ENCODE results near the gene LDLRAD4. TPM values are rescaled to one million over a fixed set of nuclear protein-coding genes. Genes with fewer than 3 reads are reported as not detected.

The LDLRAD4 gene
- total RNA-seq, 2 experiments from 2014 or later: 37.3 to 38.5 TPM

DNA sequence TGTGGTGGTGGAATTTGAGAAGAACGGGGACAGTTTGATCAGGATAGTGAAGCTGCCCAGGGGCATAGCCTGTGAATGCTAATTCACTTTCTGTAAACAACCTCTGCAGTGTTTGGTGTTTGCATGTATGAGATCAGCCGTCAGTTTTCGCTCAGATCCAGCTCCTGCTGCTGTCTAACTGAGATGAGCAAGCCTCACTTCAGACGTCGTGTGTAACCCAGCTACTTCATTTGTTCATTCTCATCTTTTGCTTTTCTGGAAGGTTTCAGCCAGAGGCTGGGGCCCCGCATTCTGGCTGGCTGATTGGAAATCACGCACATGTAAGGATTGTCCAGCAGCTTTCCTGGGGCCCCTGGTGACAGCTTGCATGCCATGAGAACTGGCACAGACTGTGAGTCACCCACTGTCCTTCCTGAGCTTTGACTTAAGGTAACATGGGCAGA, 48.9 kb downstream of the LDLRAD4 start:
- Mint-ChIP-seq H3K27ac (peak overlapping the region; percentile 93), H3K9me3 (no peaks in the 10 kb centered on the region), H3K36me3 (ENCODE audit: low read depth) (peaks cover 4% of the 10 kb centered on the region), H3K27me3 (no peaks in the 10 kb centered on the region), H3K4me3 (peak overlapping the region; percentile 65), H3K4me1 (ENCODE audit: low read depth) (peaks cover 73% of the 10 kb centered on the region)
- ATAC-seq (peak; percentile 3), DNase-seq (peak; percentile 45)
- CTCF ChIA-PET: interaction anchor here (0.6 to 1.4 kb wide), 6 partner anchors 9 to 543 kb away, joined by 3 to 6 read pairs (median 4); no protein-coding TSS in a partner anchor
- intact Hi-C loops (cut with micrococcal nuclease): loop anchor here (5.0 kb wide), 4 partner anchors 45 to 300 kb away; partner anchors contain the start of gene LDLRAD4
- POLR2A ChIA-PET: interaction anchor here (1.4 to 6.8 kb wide), 4 partner anchors 10 to 110 kb away, joined by 4 to 60 read pairs (median 10); no protein-coding TSS in a partner anchor
- TF ChIP-seq, protein P1, sequence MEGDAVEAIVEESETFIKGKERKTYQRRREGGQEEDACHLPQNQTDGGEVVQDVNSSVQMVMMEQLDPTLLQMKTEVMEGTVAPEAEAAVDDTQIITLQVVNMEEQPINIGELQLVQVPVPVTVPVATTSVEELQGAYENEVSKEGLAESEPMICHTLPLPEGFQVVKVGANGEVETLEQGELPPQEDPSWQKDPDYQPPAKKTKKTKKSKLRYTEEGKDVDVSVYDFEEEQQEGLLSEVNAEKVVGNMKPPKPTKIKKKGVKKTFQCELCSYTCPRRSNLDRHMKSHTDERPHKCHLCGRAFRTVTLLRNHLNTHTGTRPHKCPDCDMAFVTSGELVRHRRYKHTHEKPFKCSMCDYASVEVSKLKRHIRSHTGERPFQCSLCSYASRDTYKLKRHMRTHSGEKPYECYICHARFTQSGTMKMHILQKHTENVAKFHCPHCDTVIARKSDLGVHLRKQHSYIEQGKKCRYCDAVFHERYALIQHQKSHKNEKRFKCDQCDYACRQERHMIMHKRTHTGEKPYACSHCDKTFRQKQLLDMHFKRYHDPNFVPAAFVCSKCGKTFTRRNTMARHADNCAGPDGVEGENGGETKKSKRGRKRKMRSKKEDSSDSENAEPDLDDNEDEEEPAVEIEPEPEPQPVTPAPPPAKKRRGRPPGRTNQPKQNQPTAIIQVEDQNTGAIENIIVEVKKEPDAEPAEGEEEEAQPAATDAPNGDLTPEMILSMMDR (IDR thresholded peaks at IDR 0.05): no peak

DNA sequence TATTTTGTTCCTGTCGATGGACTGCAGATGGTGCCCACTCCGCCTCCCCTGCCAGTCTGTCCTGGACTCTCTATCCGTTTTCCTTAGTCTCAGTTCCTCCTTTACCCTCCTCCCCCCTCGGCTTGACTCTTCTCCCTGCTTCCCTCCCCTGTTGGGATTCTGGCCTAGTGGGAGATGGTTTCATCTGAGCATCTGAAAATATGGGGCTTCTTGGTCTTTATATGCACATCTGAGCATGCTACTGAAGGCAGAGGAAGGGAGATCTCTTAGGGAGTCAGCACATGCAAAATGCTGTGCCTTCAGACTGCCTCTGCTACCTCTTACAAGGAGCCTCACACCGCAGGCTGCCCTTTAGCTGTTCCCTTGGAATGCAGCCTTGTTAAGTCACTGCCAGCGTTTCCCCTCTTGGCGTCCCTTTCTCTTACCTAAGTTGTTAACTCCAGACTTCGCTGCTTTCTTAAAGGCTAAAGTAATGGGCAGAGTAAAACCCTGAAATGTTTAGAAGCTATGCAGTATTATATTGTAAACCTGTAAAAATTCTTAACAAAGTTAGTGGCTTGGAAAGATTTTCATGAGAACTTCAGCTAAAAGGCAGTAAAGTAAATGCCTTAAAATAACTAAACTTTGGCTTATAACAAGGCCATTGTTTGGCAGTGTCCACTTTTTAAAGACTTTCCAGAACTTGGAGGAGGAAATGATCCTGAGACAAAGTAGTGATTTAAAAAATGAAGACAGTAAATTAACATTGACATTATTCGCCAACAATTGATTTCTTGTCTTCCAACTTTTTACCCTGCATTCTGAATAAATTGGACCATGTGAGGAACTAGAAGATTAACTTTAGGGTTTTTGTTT, 49.8 kb downstream of the LDLRAD4 start:
- peaks cover 83% of the 10 kb centered on the region for H3K4me1 Mint-ChIP-seq (ENCODE audit: low read depth)

DNA sequence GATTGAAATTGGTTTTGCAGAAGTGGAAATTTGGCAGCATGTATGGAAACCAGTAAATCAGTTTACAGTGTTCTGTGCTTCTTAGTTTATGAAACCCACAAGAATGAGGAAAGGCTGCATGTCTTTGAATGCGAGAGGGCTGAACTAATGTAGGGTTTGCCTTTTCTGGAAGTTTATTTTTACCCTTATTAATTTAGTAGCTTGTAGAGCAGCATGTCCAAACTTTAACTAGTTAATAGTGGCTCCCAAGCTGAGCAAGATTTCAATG, 50.4 kb downstream of the LDLRAD4 start:
- Mint-ChIP-seq H3K4me1 (ENCODE audit: low read depth) (peaks cover 88% of the 10 kb centered on the region), H3K27me3 (no peaks in the 10 kb centered on the region), H3K36me3 (ENCODE audit: low read depth) (peaks cover 12% of the 10 kb centered on the region), H3K27ac (no peak overlapping the region), H3K4me3 (no peak overlapping the region), H3K9me3 (no peaks in the 10 kb centered on the region)
- ATAC-seq (no peak), DNase-seq (no peak)
- TF ChIP-seq, protein P1 (IDR thresholded peaks at IDR 0.05): no peak
- POLR2A ChIA-PET: interaction anchor here (6.8 kb wide), 1 partner anchor 9 kb away, joined by 60 read pairs; no protein-coding TSS in a partner anchor
- intact Hi-C loops (cut with micrococcal nuclease): loop anchor here (5.0 kb wide), 4 partner anchors 43 to 298 kb away; partner anchors contain the start of gene LDLRAD4
- CTCF ChIA-PET: interaction anchor here (0.9 to 1.4 kb wide), 3 partner anchors 8 to 53 kb away, joined by 3 to 5 read pairs (median 3); no protein-coding TSS in a partner anchor

More for the DNA sequence above, 49.8 kb downstream of the LDLRAD4 start:
- ChIA-PET POLR2A (interaction anchor here (1.7 to 6.8 kb wide), 2 partner anchors 9 to 22 kb away, joined by 10 to 60 read pairs; no protein-coding TSS in a partner anchor), CTCF (interaction anchor here (0.9 to 1.4 kb wide), 5 partner anchors 8 to 108 kb away, joined by 3 to 6 read pairs (median 5); no protein-coding TSS in a partner anchor)
- Mint-ChIP-seq H3K36me3 (ENCODE audit: low read depth) (peaks cover 9% of the 10 kb centered on the region), H3K4me3 (no peak overlapping the region), H3K9me3 (no peaks in the 10 kb centered on the region), H3K27me3 (no peaks in the 10 kb centered on the region), H3K27ac (peak overlapping the region; percentile 93)
- intact Hi-C loops (cut with micrococcal nuclease): loop anchor here (5.0 kb wide), 4 partner anchors 44 to 299 kb away; partner anchors contain the start of gene LDLRAD4
- no peak for ATAC-seq
- TF ChIP-seq, protein P1 (IDR thresholded peaks at IDR 0.05): no peak
- no peak for DNase-seq

DNA sequence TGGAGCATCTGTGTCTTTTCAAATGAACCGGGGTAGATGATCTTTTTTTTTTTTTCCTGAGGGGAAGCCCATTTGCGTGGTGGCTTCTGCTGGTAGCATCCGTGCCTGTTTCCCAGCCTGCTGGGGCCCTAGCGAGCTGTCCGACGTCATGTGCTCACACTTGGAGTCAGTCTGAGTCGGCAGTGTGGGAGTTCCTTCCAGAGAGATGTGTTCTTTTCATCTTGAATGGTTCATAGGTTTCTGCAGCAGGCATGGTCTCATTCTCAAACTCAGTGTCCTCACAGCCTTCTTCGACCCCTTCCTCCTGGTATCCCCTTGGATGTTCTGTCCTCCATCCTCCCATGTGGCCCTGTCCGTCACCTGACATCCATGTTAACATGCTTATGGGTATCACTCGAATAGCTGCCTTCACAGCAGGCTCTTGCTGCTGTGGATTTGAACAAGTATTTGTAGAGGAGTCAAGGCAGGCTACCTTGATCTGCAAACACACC, 51.0 kb downstream of the LDLRAD4 start:
- peaks cover 17% of the 10 kb centered on the region for H3K36me3 Mint-ChIP-seq (ENCODE audit: low read depth)
- no peak for ATAC-seq
- peak; percentile 66 for DNase-seq
- POLR2A ChIA-PET: interaction anchor here (2.3 to 6.8 kb wide), 2 partner anchors 8 to 107 kb away, joined by 7 to 60 read pairs; no protein-coding TSS in a partner anchor
- no peaks in the 10 kb centered on the region for H3K27me3 Mint-ChIP-seq
- peak overlapping the region; percentile 13 for H3K27ac Mint-ChIP-seq
- H3K4me1 Mint-ChIP-seq (ENCODE audit: low read depth): peaks cover 91% of the 10 kb centered on the region
- TF ChIP-seq, protein P1 (IDR thresholded peaks at IDR 0.05): no peak
- H3K9me3 Mint-ChIP-seq: no peaks in the 10 kb centered on the region
- H3K4me3 Mint-ChIP-seq: no peak overlapping the region
- intact Hi-C loops (cut with micrococcal nuclease): loop anchor here (5.0 kb wide), 4 partner anchors 43 to 298 kb away; partner anchors contain the start of gene LDLRAD4
- CTCF ChIA-PET: interaction anchor here (0.7 to 1.2 kb wide), 3 partner anchors 21 to 53 kb away, joined by 3 read pairs; no protein-coding TSS in a partner anchor
